Measurements from ENCODE around the gene RYR2.

- no peak for TF ChIP-seq CTCF (IDR thresholded peaks at IDR 0.05)
- TF ChIP-seq POLR2A (IDR thresholded peaks at IDR 0.05) = no peak
Measured at GRCh38 chr1:237074371-237075117, 32.6 kb downstream of the RYR2 start.
